A549 treated with dexamethasone at 1 μM for 4 hours (cell line): Measurements from ENCODE around the gene FKBP9. TPM values are rescaled to one million over a fixed set of nuclear protein-coding genes. Genes with fewer than 3 reads are reported as not detected.

ENCODE experiments used
- total RNA-seq: library from RNA; stranded (reverse); fragments of 200-300 nt; extraction: Qiagen RNA extraction; gene quantifications from 5 replicates; pipeline ENCODE4 v1.2.3, GENCODE V29; 2022

The FKBP9 gene, protein sequence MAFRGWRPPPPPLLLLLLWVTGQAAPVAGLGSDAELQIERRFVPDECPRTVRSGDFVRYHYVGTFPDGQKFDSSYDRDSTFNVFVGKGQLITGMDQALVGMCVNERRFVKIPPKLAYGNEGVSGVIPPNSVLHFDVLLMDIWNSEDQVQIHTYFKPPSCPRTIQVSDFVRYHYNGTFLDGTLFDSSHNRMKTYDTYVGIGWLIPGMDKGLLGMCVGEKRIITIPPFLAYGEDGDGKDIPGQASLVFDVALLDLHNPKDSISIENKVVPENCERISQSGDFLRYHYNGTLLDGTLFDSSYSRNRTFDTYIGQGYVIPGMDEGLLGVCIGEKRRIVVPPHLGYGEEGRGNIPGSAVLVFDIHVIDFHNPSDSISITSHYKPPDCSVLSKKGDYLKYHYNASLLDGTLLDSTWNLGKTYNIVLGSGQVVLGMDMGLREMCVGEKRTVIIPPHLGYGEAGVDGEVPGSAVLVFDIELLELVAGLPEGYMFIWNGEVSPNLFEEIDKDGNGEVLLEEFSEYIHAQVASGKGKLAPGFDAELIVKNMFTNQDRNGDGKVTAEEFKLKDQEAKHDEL
- 87.0 to 109 TPM (median 108 TPM) in 5 replicates for total RNA-seq

DNA sequence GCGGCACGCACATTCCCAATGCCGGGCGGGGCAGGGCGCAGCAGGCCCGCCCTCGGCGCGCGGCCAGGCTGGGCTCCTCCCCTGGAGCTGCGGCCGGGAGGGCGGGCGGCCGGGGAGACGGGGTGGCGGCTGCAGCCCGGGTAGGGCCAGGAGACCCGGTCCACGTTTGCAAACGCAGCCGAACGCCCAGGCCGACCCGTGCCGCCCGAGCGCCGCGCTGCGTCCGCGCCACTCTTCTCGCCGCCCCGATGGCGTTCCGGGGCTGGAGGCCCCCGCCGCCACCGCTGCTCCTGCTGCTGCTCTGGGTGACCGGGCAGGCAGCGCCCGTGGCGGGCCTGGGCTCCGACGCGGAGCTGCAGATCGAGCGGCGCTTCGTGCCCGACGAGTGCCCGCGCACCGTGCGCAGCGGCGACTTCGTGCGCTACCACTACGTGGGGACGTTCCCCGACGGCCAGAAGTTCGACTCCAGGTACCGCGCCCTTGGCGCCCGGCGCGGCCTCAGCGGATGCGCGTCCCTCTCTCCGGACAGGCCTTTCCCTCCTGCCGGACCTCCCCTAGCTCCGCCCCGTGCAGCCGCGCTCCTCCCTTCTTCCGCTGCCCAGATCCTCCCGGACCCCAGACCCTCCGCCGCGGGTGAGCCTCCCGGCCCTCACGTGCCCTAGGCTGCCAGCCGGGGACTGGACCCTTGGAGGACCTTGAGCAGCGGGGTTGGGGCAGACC lies at the start of gene FKBP9:
Gene FKBP9, plus strand, starts transcription at position 115 of the 720 bp plus-strand sequence. Its CDS starts 134 bp downstream, at position 249.

Other genes starting within 250 kb of the FKBP9 start
- 23.5 to 28.5 TPM (median 26.1 TPM) in 5 replicates for gene KBTBD2, start 65.7 kb upstream of the FKBP9 start, total RNA-seq
- 29.3 to 38.7 TPM (median 32.2 TPM) in 5 replicates for gene NT5C3A, start 105.3 kb downstream of the FKBP9 start, total RNA-seq
- gene RP9, start 152.0 kb downstream of the FKBP9 start, total RNA-seq = 31.3 to 34.0 TPM (median 32.3 TPM) in 5 replicates
- gene BBS9, start 172.1 kb downstream of the FKBP9 start, total RNA-seq = 3.1 to 3.6 TPM (median 3.3 TPM) in 5 replicates